CD14-positive monocyte (primary cell): ENCODE results near the gene PPP1R1B. TPM values are rescaled to one million over a fixed set of nuclear protein-coding genes. Genes with fewer than 3 reads are reported as not detected.

ENCODE experiments used
- DNase-seq, 3 donors: peaks; one replicate each; pipeline ENCODE4 v3.0.0-alpha.2; 2011 to 2022
- H2AFZ ChIP-seq: 2 replicates; pipeline ENCODE4 v1.6.0; 2012; ENCODE audit warnings: mild to moderate bottlenecking, low read depth, low read length, inconsistent platforms; ENCODE audit not compliant: insufficient read depth, poor library complexity, severe bottlenecking
- H3K27ac ChIP-seq, 2 donors: 1 replicate in 1 of 2; 2 replicates in 1 of 2; pipeline ENCODE4 v1.5.1; 2012 to 2013; ENCODE audit warnings: low read length in 2 of 2, control low read depth in 1 of 2, inconsistent platforms in 1 of 2, low read depth in 1 of 2, mild to moderate bottlenecking in 1 of 2
- H3K27me3 ChIP-seq, 2 donors: one replicate each; pipeline versions ENCODE4 v1.6.0 to v1.6.1; 2011 to 2013; ENCODE audit warnings: low read length in 2 of 2; ENCODE audit not compliant: control insufficient read depth in 2 of 2, insufficient read depth in 2 of 2
- H3K36me3 ChIP-seq, 2 donors: replicated peaks in 1 of 2; 1 replicate in 1 of 2; 2 replicates in 1 of 2; pipeline versions ENCODE4 v1.5.1 to v1.6.1; 2012 to 2013; ENCODE audit warnings: low read length in 2 of 2, control low read depth in 1 of 2, inconsistent platforms in 1 of 2, mild to moderate bottlenecking in 1 of 2; ENCODE audit not compliant: insufficient read depth in 2 of 2, control insufficient read depth in 1 of 2
- H3K4me1 ChIP-seq, 2 donors: 1 replicate in 1 of 2; 2 replicates in 1 of 2; pipeline versions ENCODE4 v1.5.1 to v1.6.1; 2012 to 2013; ENCODE audit warnings: low read length in 2 of 2, control low read depth in 1 of 2, inconsistent platforms in 1 of 2, mild to moderate bottlenecking in 1 of 2, moderate library complexity in 1 of 2; ENCODE audit not compliant: insufficient read depth in 2 of 2, control insufficient read depth in 1 of 2
- H3K4me2 ChIP-seq: replicated peaks from 2 replicates; pipeline ENCODE3; 2012; ENCODE audit warnings: low read length, moderate library complexity, mild to moderate bottlenecking; ENCODE audit not compliant: poor library complexity, severe bottlenecking; ENCODE audit errors: extremely low read depth
- H3K4me3 ChIP-seq, 3 experiments: fragments of 200-600 bp in 1 of 3; sonication (generic) in 1 of 3; replicated peaks in 1 of 3; 1 replicate in 2 of 3; 2 replicates in 1 of 3; pipeline ENCODE4 v1.5.1; 2011 to 2013; ENCODE audit warnings: low read length in 3 of 3, mild to moderate bottlenecking in 3 of 3, control low read depth in 2 of 3, low read depth in 2 of 3, inconsistent platforms in 1 of 3, moderate library complexity in 1 of 3
- H3K79me2 ChIP-seq: 2 replicates; pipeline ENCODE4 v1.6.0; 2012; ENCODE audit warnings: mild to moderate bottlenecking, control low read depth, inconsistent platforms, low read length, moderate library complexity; ENCODE audit not compliant: insufficient read depth
- H3K9ac ChIP-seq: 2 replicates; pipeline ENCODE4 v1.6.0; 2017; ENCODE audit warnings: low read length, mild to moderate bottlenecking; ENCODE audit not compliant: insufficient read depth, poor library complexity, severe bottlenecking
- H3K9me3 ChIP-seq, 2 donors: replicated peaks in 1 of 2; 1 replicate in 1 of 2; 2 replicates in 1 of 2; pipeline versions ENCODE4 v1.5.1 to v1.6.1; 2012 to 2013; ENCODE audit warnings: low read length in 2 of 2, control low read depth in 1 of 2; ENCODE audit not compliant: control insufficient read depth in 1 of 2, insufficient read depth in 1 of 2
- H4K20me1 ChIP-seq: 2 replicates; pipeline ENCODE4 v1.6.0; 2012; ENCODE audit warnings: mild to moderate bottlenecking, low read length, control low read depth, moderate library complexity; ENCODE audit not compliant: insufficient read depth
- H3K27ac Mint-ChIP-seq, 7 donors: one replicate each; pipeline ENCODE4 v1.8.0; 2020; ENCODE audit warnings: mild to moderate bottlenecking in 7 of 7, mixed read lengths in 7 of 7, moderate library complexity in 6 of 7, inconsistent platforms in 2 of 7
- H3K27me3 Mint-ChIP-seq, 3 donors: one replicate each; pipeline ENCODE4 v1.8.0; 2021 to 2022; ENCODE audit warnings: low read depth in 3 of 3, mild to moderate bottlenecking in 3 of 3, mixed read lengths in 3 of 3, moderate library complexity in 3 of 3, inconsistent platforms in 1 of 3
- H3K36me3 Mint-ChIP-seq, 2 donors: one replicate each; pipeline ENCODE4 v1.8.0; 2020; ENCODE audit warnings: mixed read lengths in 2 of 2, inconsistent platforms in 1 of 2, mild to moderate bottlenecking in 1 of 2
- H3K4me1 Mint-ChIP-seq: one replicate; pipeline ENCODE4 v1.8.0; 2020; ENCODE audit warnings: mild to moderate bottlenecking, mixed read lengths
- H3K4me3 Mint-ChIP-seq, 2 donors: one replicate each; pipeline ENCODE4 v1.8.0; 2020; ENCODE audit warnings: mild to moderate bottlenecking in 2 of 2, mixed read lengths in 2 of 2, moderate library complexity in 1 of 2
- H3K9me3 Mint-ChIP-seq, 7 donors: one replicate each; pipeline ENCODE4 v1.8.0; 2020 to 2022; ENCODE audit warnings: mixed read lengths in 7 of 7, mild to moderate bottlenecking in 6 of 7, moderate library complexity in 6 of 7, inconsistent platforms in 2 of 7
- CTCF ChIP-seq: fragments of 200-600 bp; IDR thresholded peaks from one replicate; pipeline ENCODE4 v1.8.0; 2022; ENCODE audit warnings: antibody characterized with exemption, mild to moderate bottlenecking
- WGBS: methylation state at CpG from one replicate; pipeline ENCODE4 v1.1.5; 2013; ENCODE audit warnings: missing lambda C conversion rate; ENCODE audit not compliant: insufficient coverage; 5-methylcytosine and 5-hydroxymethylcytosine counted together
- intact Hi-C, 2 donors: fragments of 100-400 bp; cut with micrococcal nuclease; formaldehyde crosslinking; loops; one replicate each; pipeline versions ENCODE4 v1.15.0 to v1.15.1; 2023
- polyA plus RNA-seq, 3 donors: library from polyadenylated mRNA; depleted of rRNA in 1 of 3; unstranded in 2 of 3; stranded (reverse) in 1 of 3; fragments of 300-500 nt in 2 of 3; fragments of >200 nt in 1 of 3; fragmentation: Illumina TruSeq in 2 of 3; gene quantifications; 1 replicate in 2 of 3; 2 replicates in 1 of 3; pipeline ENCODE4 v1.2.3, GENCODE V29; 2012 to 2021

Gene PPP1R1B
- polyA plus RNA-seq, 3 donors = 0.05 TPM; not detected in 2

GRCh38 chr17:39601758-39602532 is 24.8 kb upstream of the PPP1R1B start:
- H3K4me1 ChIP-seq = peaks cover 3 to 5% of the 10 kb centered on the region in 2 donors
- no peaks in the 10 kb centered on the region for H3K79me2 ChIP-seq
- peak overlapping the region in 1 of 2 donors; percentile 85 for H3K4me3 Mint-ChIP-seq
- H3K27me3 ChIP-seq = peaks cover 86 to 99% of the 10 kb centered on the region in 2 donors
- no peak overlapping the region for H3K4me3 ChIP-seq
- 26% methylated on average over 8 of the region's 12 CpGs for WGBS
- H4K20me1 ChIP-seq = no peaks in the 10 kb centered on the region
- DNase-seq = no peak
- no peaks in the 10 kb centered on the region for H3K36me3 ChIP-seq
- peaks cover 0 to 34% (median 8%) of the 10 kb centered on the region in 7 donors for H3K9me3 Mint-ChIP-seq
- intact Hi-C loops = loop anchor here in 1 of 2 donors (2.0 kb wide), 1 partner anchor 13 kb away; no protein-coding TSS in a partner anchor
- peak overlapping the region in 1 of 7 donors; percentile 7 for H3K27ac Mint-ChIP-seq
- H3K9me3 ChIP-seq = peaks cover 0 to 38% of the 10 kb centered on the region in 2 donors
- H3K27ac ChIP-seq = no peak overlapping the region
- H3K4me2 ChIP-seq = no peak overlapping the region
- peaks cover 0 to 3% of the 10 kb centered on the region in 2 donors for H3K36me3 Mint-ChIP-seq
- no peak for TF ChIP-seq CTCF
- H3K9ac ChIP-seq = no peak overlapping the region
- H2AFZ ChIP-seq = no peak overlapping the region
- H3K4me1 Mint-ChIP-seq = peaks cover 21% of the 10 kb centered on the region
- peaks cover 88 to 99% (median 97%) of the 10 kb centered on the region in 3 donors for H3K27me3 Mint-ChIP-seq

- 44% methylated on average over 2 of the region's 4 CpGs for WGBS
- peaks cover 0 to 5% of the 10 kb centered on the region in 2 donors for H3K36me3 Mint-ChIP-seq
- intact Hi-C loops = loop anchor here in 1 of 2 donors (2.0 kb wide), 1 partner anchor 14 kb away; no protein-coding TSS in a partner anchor
- H2AFZ ChIP-seq = no peak overlapping the region
- H3K27ac ChIP-seq = no peak overlapping the region
- peaks cover 22% of the 10 kb centered on the region for H3K4me1 Mint-ChIP-seq
- peaks cover 0 to 40% of the 10 kb centered on the region in 2 donors for H3K9me3 ChIP-seq
- peaks cover 0 to 37% (median 9%) of the 10 kb centered on the region in 7 donors for H3K9me3 Mint-ChIP-seq
- no peak overlapping the region for H3K9ac ChIP-seq
- no peak overlapping the region for H3K4me2 ChIP-seq
- peaks cover 88 to 99% (median 97%) of the 10 kb centered on the region in 3 donors for H3K27me3 Mint-ChIP-seq
- no peak overlapping the region for H3K4me3 ChIP-seq
- H3K4me1 ChIP-seq = peaks cover 3 to 5% of the 10 kb centered on the region in 2 donors
- H3K79me2 ChIP-seq = no peaks in the 10 kb centered on the region
- no peaks in the 10 kb centered on the region for H4K20me1 ChIP-seq
- H3K27me3 ChIP-seq = peaks cover 86 to 99% of the 10 kb centered on the region in 2 donors
- DNase-seq = no peak
- H3K27ac Mint-ChIP-seq = no peak overlapping the region
- no peak for TF ChIP-seq CTCF
- H3K36me3 ChIP-seq = no peaks in the 10 kb centered on the region
- H3K4me3 Mint-ChIP-seq = peak overlapping the region in 1 of 2 donors; percentile 85
These were observed 24.0 kb upstream of the PPP1R1B start for GRCh38 chr17:39602533-39603303.
